GM12878 (cell line): ENCODE measurements around the gene HEG1. TPM values are rescaled to one million over a fixed set of nuclear protein-coding genes. Genes with fewer than 3 reads are reported as not detected.

Experiments used
- ATAC-seq: fragments of 200-7000 bp; cut with Tn5 transposase; 3 replicates; pipeline ENCODE4 v1.9.1; 2020; ENCODE audit warnings: mild to moderate bottlenecking, moderate library complexity
- BruUV-seq: library from RNA; stranded (reverse); fragments of 400-500 nt; replicated peaks from 2 replicates; lab custom pipeline; 2021; lab: Mats Ljungman, UMichigan
- CTCF ChIA-PET: fragments of 300-600 bp; sonication (Branson Sonifier 250); formaldehyde crosslinking; extraction: SDS; loops from one replicate; lab custom pipeline; 2021; ENCODE audit warnings: inconsistent platforms; lab: Yijun Ruan, JAX
- POLR2A ChIA-PET: fragments of 350-600 bp; formaldehyde crosslinking; extraction: SDS; loops from one replicate; lab custom pipeline; 2021; ENCODE audit warnings: inconsistent platforms; lab: Charles Lee
- RAD21 ChIA-PET: fragments of 300-600 bp; sonication (Branson Sonifier 250); formaldehyde crosslinking; loops from one replicate; lab custom pipeline; 2023; ENCODE audit warnings: antibody characterized with exemption; ENCODE audit not compliant: unreplicated experiment; lab: Charles Lee
- SMC1A ChIA-PET: fragments of 300-600 bp; sonication (Branson Sonifier 250); formaldehyde crosslinking; loops from one replicate; lab custom pipeline; 2023; ENCODE audit not compliant: unreplicated experiment, uncharacterized antibody; lab: Charles Lee
- DNase-seq: peaks from one replicate; pipeline ENCODE4 v3.0.0-alpha.2; 2011; ENCODE audit warnings: low read depth, low spot score
- FAIRE-seq: peaks from 3 replicates; lab custom pipeline; 2011; peaks lifted over from hg19 to GRCh38; lab: Jason Lieb, UNC
- H2AFZ ChIP-seq: 2 replicates; pipeline ENCODE4 v1.6.0; 2011; ENCODE audit warnings: low read depth, low read length, control low read depth; ENCODE audit not compliant: control insufficient read depth
- H3K27ac ChIP-seq: 2 replicates; pipeline ENCODE4 v1.5.1; 2011; ENCODE audit warnings: control low read depth; ENCODE audit not compliant: control insufficient read depth, insufficient read depth
- H3K27me3 ChIP-seq, 2 experiments: replicated peaks in 1 of 2; 2 replicates each; pipeline versions ENCODE4 v1.6.0 to v1.6.1; 2011; ENCODE audit warnings: low read length in 1 of 2; ENCODE audit not compliant: control insufficient read depth in 2 of 2, insufficient read depth in 2 of 2
- H3K36me3 ChIP-seq, 2 experiments: 2 replicates each; pipeline ENCODE4 v1.5.1; 2011; ENCODE audit warnings: low read length in 1 of 2; ENCODE audit not compliant: control insufficient read depth in 2 of 2, insufficient read depth in 2 of 2
- H3K4me1 ChIP-seq: 2 replicates; pipeline ENCODE4 v1.6.1; 2011; ENCODE audit warnings: mild to moderate bottlenecking, low read length, moderate library complexity, mixed read lengths; ENCODE audit not compliant: control insufficient read depth, insufficient read depth
- H3K4me2 ChIP-seq: 2 replicates; pipeline ENCODE4 v1.6.0; 2011; ENCODE audit warnings: control low read depth; ENCODE audit not compliant: control insufficient read depth, insufficient read depth
- H3K4me3 ChIP-seq: fragments of 200-600 bp; sonication (generic); 2 replicates; pipeline ENCODE4 v1.5.1; 2016
- H3K79me2 ChIP-seq: 2 replicates; pipeline ENCODE4 v1.6.0; 2011; ENCODE audit warnings: low read length; ENCODE audit not compliant: control insufficient read depth, insufficient read depth
- H3K9ac ChIP-seq: 2 replicates; pipeline ENCODE4 v1.8.0; 2011; ENCODE audit warnings: low read length, control low read depth, mixed read lengths; ENCODE audit not compliant: control insufficient read depth, insufficient read depth
- H3K9me3 ChIP-seq: replicated peaks from 3 replicates; pipeline ENCODE4 v1.5.1; 2011; ENCODE audit warnings: mild to moderate bottlenecking, low read length; ENCODE audit not compliant: control insufficient read depth, insufficient read depth
- H4K20me1 ChIP-seq: 2 replicates; pipeline ENCODE4 v1.6.0; 2011; ENCODE audit not compliant: control insufficient read depth, insufficient read depth
- ASH2L ChIP-seq: fragments of 300-600, 200-600 bp; sonication (generic); IDR thresholded peaks from 2 replicates; pipeline ENCODE4 v1.6.1; 2017; ENCODE audit warnings: low read depth, mild to moderate bottlenecking, borderline replicate concordance
- ATF7 ChIP-seq: fragments of 450-650 bp; IDR thresholded peaks from 2 replicates; pipeline ENCODE4 v1.6.1; 2016; ENCODE audit warnings: low read depth, mild to moderate bottlenecking
- BCL11A ChIP-seq: IDR thresholded peaks from 2 replicates; pipeline ENCODE4 v1.6.1; 2011; ENCODE audit warnings: low read depth, low read length
- BHLHE40 ChIP-seq, 2 experiments: fragments of 450-650 bp in 1 of 2; IDR thresholded peaks; 2 replicates each; pipeline ENCODE4 v1.6.1; 2011 to 2017; ENCODE audit warnings: low read depth in 2 of 2, borderline replicate concordance in 1 of 2, improper control_type of control experiment in 1 of 2, low read length in 1 of 2, mild to moderate bottlenecking in 1 of 2
- CHD4 ChIP-seq: fragments of 200-600 bp; sonication (generic); IDR thresholded peaks from 2 replicates; pipeline ENCODE4 v1.6.1; 2016; ENCODE audit warnings: mild to moderate bottlenecking
- E2F4 ChIP-seq: IDR thresholded peaks from 2 replicates; pipeline ENCODE4 v1.6.1; 2012; ENCODE audit warnings: low read depth, low read length, improper control_type of control experiment
- ESRRA ChIP-seq: IDR thresholded peaks from 2 replicates; pipeline ENCODE4 v1.6.1; 2012; ENCODE audit warnings: mild to moderate bottlenecking, low read length, improper control_type of control experiment
- IRF3 ChIP-seq: fragments of 450-650 bp; IDR thresholded peaks from 2 replicates; pipeline ENCODE4 v1.6.1; 2014; ENCODE audit warnings: mild to moderate bottlenecking
- JUNB ChIP-seq: IDR thresholded peaks from 2 replicates; pipeline ENCODE4 v1.6.1; 2016; ENCODE audit warnings: antibody characterized with exemption, mild to moderate bottlenecking
- MYB ChIP-seq: fragments of 150-350 bp; IDR thresholded peaks from 2 replicates; pipeline ENCODE4 v1.6.1; 2014; ENCODE audit warnings: mild to moderate bottlenecking, low read depth, low read length, borderline replicate concordance
- PBX3 ChIP-seq: IDR thresholded peaks from 2 replicates; pipeline ENCODE4 v1.6.1; 2011; ENCODE audit warnings: mild to moderate bottlenecking, low read depth, low read length, moderate library complexity; ENCODE audit not compliant: insufficient replicate concordance
- SIN3A ChIP-seq: IDR thresholded peaks from 2 replicates; pipeline ENCODE4 v1.6.1; 2012; ENCODE audit warnings: low read depth, low read length, improper control_type of control experiment
- SMAD1 ChIP-seq: fragments of 450-650 bp; IDR thresholded peaks from 2 replicates; pipeline ENCODE4 v1.6.1; 2018; ENCODE audit warnings: mild to moderate bottlenecking, low read depth; ENCODE audit not compliant: partially characterized antibody
- TCF7 ChIP-seq: IDR thresholded peaks from 2 replicates; pipeline ENCODE4 v1.6.1; 2014; ENCODE audit warnings: antibody characterized with exemption, borderline replicate concordance
- YY1 ChIP-seq: IDR thresholded peaks from 2 replicates; pipeline ENCODE4 v1.6.1; 2011; ENCODE audit warnings: low read depth, mild to moderate bottlenecking, low read length
- ZBTB4 ChIP-seq: fragments of 450-650 bp; formaldehyde crosslinking; IDR thresholded peaks from 2 replicates; pipeline ENCODE4 v1.4.0; 2022; ENCODE audit warnings: mild to moderate bottlenecking, moderate library complexity
- ZNF24 ChIP-seq: fragments of 450-650 bp; IDR thresholded peaks from 2 replicates; pipeline ENCODE4 v1.6.1; 2017; ENCODE audit warnings: antibody characterized with exemption, mild to moderate bottlenecking
- ZNF274 ChIP-seq: IDR thresholded peaks from one replicate; pipeline ENCODE4 v1.8.0; 2011; ENCODE audit not compliant: insufficient read length, insufficient read depth
- ZNF622 ChIP-seq: fragments of 450-650 bp; IDR thresholded peaks from 2 replicates; pipeline ENCODE4 v1.6.1; 2017; ENCODE audit warnings: mild to moderate bottlenecking, inconsistent platforms
- WGBS: methylation state at CpG from one replicate; pipeline ENCODE4 v1.1.6; 2016; ENCODE audit warnings: low lambda C conversion rate; ENCODE audit not compliant: insufficient replicate concordance, insufficient coverage; ENCODE audit errors: missing lambda C conversion rate; 5-methylcytosine and 5-hydroxymethylcytosine counted together
- in situ Hi-C: fragments of 300-500 bp; cut with MboI; formaldehyde crosslinking; loops from 9 replicates; pipeline ENCODE4 v1.14.3; 2018; ENCODE audit warnings: mixed read lengths
- intact Hi-C: fragments of 100-400 bp; cut with micrococcal nuclease; formaldehyde crosslinking; loops from one replicate; pipeline ENCODE4 v1.14.2; 2022; ENCODE audit not compliant: unreplicated experiment
- polyA plus RNA-seq, 11 experiments: library from polyadenylated mRNA; depleted of rRNA in 4 of 11; unstranded in 6 of 11; stranded (reverse) in 5 of 11; fragments of >200 nt; fragmentation: Nextera tagmentation in 4 of 11; fragmentation: Illumina TruSeq in 1 of 11; extraction: Ambion mirVana in 4 of 11; extraction: Trizol in 1 of 11; gene quantifications; 1 replicate in 1 of 11; 2 replicates in 10 of 11; pipeline versions ENCODE4 v1.2.1 to v1.2.3, GENCODE V29; 2011 to 2016; ENCODE audit warnings: inconsistent platforms in 2 of 11, missing spikeins in 2 of 11, low read depth in 1 of 11
- total RNA-seq, 4 experiments: library from RNA; depleted of rRNA in 3 of 4; stranded (reverse); fragments of >200 nt in 3 of 4; fragmentation: Illumina TruSeq in 1 of 4; extraction: Trizol in 1 of 4; gene quantifications; 2 replicates each; pipeline versions ENCODE4 v1.2.1 to v1.2.3, GENCODE V29; 2013 to 2021

The HEG1 gene
- total and polyA plus RNA-seq, 10 of the 15 experiments (the other 5 are each of a cell fraction or from before 2014, with no cell fraction given): 2.2 to 32.1 (median 7.6) TPM

GRCh38 chr3:124974691-124975090 is 81.1 kb downstream of the HEG1 start:
- no peak overlapping the region for H2AFZ ChIP-seq
- FAIRE-seq (no peak), ATAC-seq (no peak), DNase-seq (no peak)
- no peaks in the 10 kb centered on the region for H3K27me3 ChIP-seq
- TF ChIP-seq BHLHE40 (IDR thresholded peaks at IDR 0.05; ENCODE audit: borderline replicate concordance in 1 of 2, low read depth in 2 of 2, low read length in 1 of 2): no peak
- no peak for TF ChIP-seq TCF7
- TF ChIP-seq ZNF274: no peak
- no peak for TF ChIP-seq SIN3A
- no peak for TF ChIP-seq IRF3
- TF ChIP-seq ZBTB4 (CRISPR knock-in tag): no peak
- TF ChIP-seq ZNF622: no peak
- TF ChIP-seq YY1: no peak
- TF ChIP-seq JUNB: no peak
- no peak for TF ChIP-seq MYB
- no peak for TF ChIP-seq E2F4
- TF ChIP-seq ZNF24: no peak
- no peak for TF ChIP-seq CHD4
- no peak for TF ChIP-seq SMAD1
- TF ChIP-seq ATF7: no peak
- no peak for TF ChIP-seq ASH2L
- no peak for TF ChIP-seq PBX3
- TF ChIP-seq ESRRA: no peak
- TF ChIP-seq BCL11A: no peak
- no peaks in the 10 kb centered on the region for H3K9me3 ChIP-seq
- ChIA-PET CTCF (interaction anchor here (1.0 kb wide), 1 partner anchor 39 kb away, joined by 3 read pairs; no protein-coding TSS in a partner anchor), RAD21 (no interaction called here), SMC1A (interaction anchor here (1.1 to 1.5 kb wide), 2 partner anchors 40 to 42 kb away, joined by 3 to 4 read pairs; partner anchors contain the start of gene MUC13), POLR2A (no interaction called here)
- no peaks in the 10 kb centered on the region for H3K79me2 ChIP-seq
- WGBS: 98% methylated on average over 2 of the region's 2 CpGs
- no peaks in the 10 kb centered on the region for H3K4me1 ChIP-seq
- in situ Hi-C loops: loop anchor here (25.0 kb wide), 1 partner anchor 463 kb away; no protein-coding TSS in a partner anchor
- H3K9ac ChIP-seq: no peak overlapping the region
- no peak overlapping the region for H3K27ac ChIP-seq
- no peak overlapping the region for H3K4me2 ChIP-seq
- intact Hi-C loops: no loop called here
- no peak overlapping the region for H3K4me3 ChIP-seq
- no peaks in the 10 kb centered on the region for H4K20me1 ChIP-seq
- H3K36me3 ChIP-seq: peaks cover 4 to 8% of the 10 kb centered on the region in 2 experiments
- no TSS peak for BruUV-seq
